Nucleus accumbens (tissue), 56 donors: ENCODE measurements around the gene SFXN3.

Experiments used
- DNase-seq, 56 donors: peaks; one replicate each; lab custom pipeline; 2025; lab: John Stamatoyannopoulos, UW

The SFXN3 gene

GRCh38 chr10:100998991-100999741 lies 31.9 kb upstream of the SFXN3 start:
- peak in 53 of 56 donors; percentile 43 to 94 (median 79) for DNase-seq

DNA sequence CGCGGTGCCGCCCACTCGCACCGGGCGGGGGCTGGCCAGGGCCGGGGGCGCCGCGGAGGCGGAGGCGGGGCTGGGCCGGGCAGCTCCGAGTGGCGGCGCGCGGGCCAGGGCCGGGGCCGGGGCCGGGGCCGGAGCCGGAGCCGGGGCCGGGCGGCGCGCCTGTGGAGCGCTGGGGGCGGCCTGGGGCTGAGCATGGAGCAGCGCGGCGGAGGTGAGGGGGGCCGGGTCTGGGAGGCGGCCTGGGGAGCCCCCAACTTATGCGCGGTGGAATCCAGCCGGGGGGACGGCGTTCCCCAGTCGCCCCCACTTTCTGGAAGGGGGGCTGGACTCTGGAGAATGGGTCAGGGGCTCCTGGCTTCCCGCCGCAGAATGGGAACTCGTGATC lies 31.3 kb upstream of the SFXN3 start, which contains the start of gene LZTS2:
Gene LZTS2 (plus strand): TSS at position 67 of the 385 bp plus-strand sequence. CDS start 2,731 bp downstream, outside the sequence.
- peak in 12 of 56 donors; percentile 38 to 82 (median 60) for DNase-seq

DNA sequence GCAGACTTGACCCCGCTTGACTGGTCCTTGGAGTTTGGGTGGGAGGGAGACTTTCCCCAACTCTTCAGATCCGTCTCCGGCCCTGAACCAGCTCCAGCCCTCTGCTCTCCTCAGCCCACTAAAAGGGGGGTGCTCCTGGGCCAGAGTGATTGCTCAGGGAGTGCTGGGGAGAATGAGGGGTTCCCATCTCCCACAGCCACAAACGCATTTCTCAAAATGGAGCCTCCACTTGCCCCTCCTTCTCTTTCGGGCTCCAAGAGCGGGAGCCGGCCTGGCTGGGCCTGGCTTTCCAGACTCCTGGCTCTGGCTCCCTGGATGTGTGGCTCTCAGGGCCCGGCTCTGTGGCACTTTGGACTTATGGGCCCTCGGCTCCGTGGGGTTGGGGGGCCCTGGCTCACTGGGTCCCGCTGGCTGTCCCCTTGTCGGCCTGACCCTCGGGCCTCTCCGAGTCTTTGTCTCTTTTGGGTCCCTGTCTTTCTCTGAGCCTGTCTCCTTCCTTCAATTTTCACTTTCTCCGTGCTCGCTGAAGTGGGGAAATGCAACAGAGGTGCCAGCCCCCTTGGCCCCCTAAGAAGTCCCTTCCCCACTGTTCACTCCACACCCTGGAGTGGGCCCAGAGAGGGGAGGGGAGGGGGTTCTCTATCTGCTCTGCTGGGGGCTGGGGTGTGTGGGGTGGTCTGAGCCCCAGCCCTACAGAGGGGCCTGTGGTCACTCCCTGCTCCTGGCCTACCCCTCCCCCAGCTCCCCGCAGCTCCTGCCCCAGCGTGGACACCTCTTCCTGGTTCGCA lies 30.7 kb upstream of the SFXN3 start:
- DNase-seq = peak in 33 of 56 donors; percentile 17 to 72 (median 56)

GRCh38 chr10:101000915-101001658 lies 29.9 kb upstream of the SFXN3 start:
- DNase-seq = peak in 49 of 56 donors; percentile 20 to 86 (median 66)

DNA sequence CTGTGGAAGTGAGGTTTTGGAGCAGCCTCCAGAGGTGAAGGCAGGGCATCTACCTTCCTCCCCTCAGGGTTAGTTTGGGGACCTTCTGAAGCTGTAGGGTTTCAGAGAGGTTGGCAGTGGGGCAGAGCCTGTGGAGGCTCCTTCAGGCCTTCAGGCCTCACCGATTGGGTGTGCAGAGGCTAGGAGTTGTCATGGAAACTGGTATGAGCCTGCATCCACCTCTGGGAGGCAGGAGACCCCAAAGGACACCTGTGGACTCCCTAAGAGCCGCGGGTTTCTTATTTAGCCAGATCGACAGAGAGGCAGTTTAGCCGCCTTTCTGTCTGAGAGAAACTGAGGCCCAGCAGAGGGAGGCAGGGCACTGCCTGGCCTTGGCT lies 29.4 kb upstream of the SFXN3 start:
- DNase-seq = peak in 1 of 56 donors; percentile 55

DNA sequence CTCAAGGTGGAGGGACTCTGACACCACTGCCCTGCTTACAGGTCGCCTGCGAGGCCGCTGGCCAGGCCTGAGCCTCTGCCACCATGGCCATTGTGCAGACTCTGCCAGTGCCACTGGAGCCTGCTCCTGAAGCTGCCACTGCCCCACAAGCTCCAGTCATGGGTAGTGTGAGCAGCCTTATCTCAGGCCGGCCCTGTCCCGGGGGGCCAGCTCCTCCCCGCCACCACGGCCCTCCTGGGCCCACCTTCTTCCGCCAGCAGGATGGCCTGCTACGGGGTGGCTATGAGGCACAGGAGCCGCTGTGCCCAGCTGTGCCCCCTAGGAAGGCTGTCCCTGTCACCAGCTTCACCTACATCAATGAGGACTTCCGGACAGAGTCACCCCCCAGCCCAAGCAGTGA lies 28.6 kb upstream of the SFXN3 start:
- no peak for DNase-seq

GRCh38 chr10:101003639-101004206 lies 27.3 kb upstream of the SFXN3 start:
- no peak for DNase-seq

- no peak for DNase-seq
Observed at GRCh38 chr10:101005361-101005760, 25.7 kb upstream of the SFXN3 start.

DNA sequence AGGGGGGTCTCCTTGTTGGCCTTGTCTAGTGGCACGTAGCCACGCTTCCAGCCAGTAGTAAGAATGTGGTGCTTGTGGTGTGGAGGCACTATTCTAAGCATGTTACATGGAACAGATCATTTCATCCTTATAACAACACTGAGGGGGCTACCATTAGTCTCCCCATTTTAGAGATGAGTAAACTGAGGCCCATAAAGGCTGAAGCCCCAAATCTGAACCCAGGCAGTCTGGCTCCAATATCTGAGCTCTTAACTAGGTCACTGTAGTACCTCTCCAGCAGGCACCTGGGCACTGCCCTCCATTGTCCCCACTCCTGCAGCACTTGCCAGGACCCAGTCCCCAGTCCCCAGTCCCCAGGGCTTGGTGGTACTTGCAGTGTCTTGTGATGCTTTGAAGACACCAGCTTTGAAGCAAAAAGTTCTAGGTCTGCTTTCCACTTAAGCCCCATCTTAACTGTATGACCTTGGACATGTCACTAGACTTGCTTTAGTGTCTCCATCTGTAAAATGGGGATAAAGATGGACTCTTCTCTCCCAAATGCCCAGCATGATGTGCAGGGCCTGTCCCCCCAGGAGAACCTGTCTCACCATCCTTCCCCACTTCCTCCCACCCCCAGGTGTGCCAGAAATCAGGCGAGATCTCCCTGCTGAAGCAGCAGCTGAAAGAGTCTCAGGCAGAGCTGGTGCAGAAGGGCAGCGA lies 25.0 kb upstream of the SFXN3 start:
- DNase-seq = no peak

GRCh38 chr10:101006593-101007098 lies 24.4 kb upstream of the SFXN3 start:
- DNase-seq = peak in 24 of 56 donors; percentile 24 to 71 (median 38)

- peak in 23 of 56 donors; percentile 18 to 59 (median 41) for DNase-seq
Observed at GRCh38 chr10:101007099-101007711, 23.8 kb upstream of the SFXN3 start.

- peak in 41 of 56 donors; percentile 20 to 81 (median 59) for DNase-seq
Observed at GRCh38 chr10:101007915-101008822, 22.9 kb upstream of the SFXN3 start.

DNA sequence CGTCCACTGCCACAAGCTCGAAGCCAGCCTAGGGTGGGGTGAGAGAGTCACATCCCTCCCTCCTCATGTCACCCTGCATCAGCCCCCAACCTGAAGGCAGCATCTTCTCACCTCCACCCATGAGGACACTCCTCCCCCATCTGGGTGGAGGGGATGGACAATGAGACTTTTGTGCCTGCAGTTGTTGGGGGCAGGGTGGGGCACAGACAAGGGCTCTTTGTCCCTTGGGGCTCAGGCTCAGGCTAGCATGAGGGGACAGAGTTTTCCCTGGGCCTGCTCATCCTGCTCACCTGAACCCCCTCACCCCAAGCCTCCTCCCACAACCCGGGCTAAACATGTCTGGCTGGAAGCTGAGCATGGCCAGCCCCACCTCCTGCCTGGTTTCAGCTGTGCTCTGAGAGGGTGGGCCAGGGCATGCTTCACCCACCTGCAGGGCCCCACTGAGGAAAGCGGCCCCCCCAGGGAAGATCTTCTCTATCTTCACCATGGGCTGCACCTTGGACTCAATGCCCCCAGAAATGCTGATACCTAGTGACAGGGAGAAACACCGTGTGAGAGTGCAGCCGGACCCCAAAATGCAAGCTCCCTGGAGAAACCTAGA lies 22.1 kb upstream of the SFXN3 start:
- peak in 50 of 56 donors; percentile 24 to 88 (median 73) for DNase-seq

- DNase-seq = no peak
Observed at GRCh38 chr10:101010329-101010728, 20.7 kb upstream of the SFXN3 start.

GRCh38 chr10:101011517-101012423 lies 19.3 kb upstream of the SFXN3 start:
- DNase-seq = peak in 6 of 56 donors; percentile 15 to 48 (median 35)
